Activated CD4-positive, alpha-beta memory T cell treated with anti-CD3 and anti-CD28 coated beads, Interleukin-2, amount 10 ng/mL, durations not matched to agents 7 days and 5 days (primary cell): ENCODE data around the gene LYG2. TPM values are rescaled to one million over a fixed set of nuclear protein-coding genes. Genes with fewer than 3 reads are reported as not detected.
"Not testable (repeated sequence)": the region's sequence is repeated elsewhere in the genome, so short reads cannot be mapped to it uniquely, and the experiment has no call there.

ENCODE experiments used
- CTCF ChIA-PET: fragments of 350-600 bp; sonication (Branson Sonifier 250); formaldehyde crosslinking; loops from one replicate; lab custom pipeline; 2021; ENCODE audit warnings: antibody characterized with exemption, inconsistent platforms; lab: Charles Lee
- POLR2A ChIA-PET: fragments of 350-600 bp; sonication (Branson Sonifier 250); formaldehyde crosslinking; loops from one replicate; lab custom pipeline; 2021; ENCODE audit warnings: antibody characterized with exemption; lab: Charles Lee
- DNase-seq: peaks from one replicate; pipeline ENCODE4 v3.0.0-alpha.2; 2020
- H3K27ac Mint-ChIP-seq: one replicate; pipeline ENCODE4 v1.8.0; 2021; ENCODE audit warnings: mild to moderate bottlenecking, mixed read lengths
- H3K27me3 Mint-ChIP-seq: one replicate; pipeline ENCODE4 v1.8.0; 2021; ENCODE audit warnings: mixed read lengths
- H3K36me3 Mint-ChIP-seq: one replicate; pipeline ENCODE4 v1.8.0; 2021; ENCODE audit warnings: low read depth, mixed read lengths
- H3K4me1 Mint-ChIP-seq: one replicate; pipeline ENCODE4 v1.8.0; 2021; ENCODE audit warnings: mixed read lengths
- H3K4me3 Mint-ChIP-seq: one replicate; pipeline ENCODE4 v1.8.0; 2021; ENCODE audit warnings: mild to moderate bottlenecking, mixed read lengths
- H3K9me3 Mint-ChIP-seq: one replicate; pipeline ENCODE4 v1.8.0; 2021; ENCODE audit warnings: mixed read lengths
- total RNA-seq, 2 experiments: library from RNA; stranded (reverse); gene quantifications; one replicate each; pipeline ENCODE4 v1.2.3, GENCODE V29; 2021

The LYG2 gene
- not detected for total RNA-seq

GRCh38 chr2:99255491-99256318 lies at the start of gene LYG2:
Gene LYG2, minus strand, starts transcription at chr2:99255666. Its CDS starts 1,406 bp downstream, at chr2:99254260.
- Mint-ChIP-seq H3K4me3 (no peak within 1 kb of the TSS), H3K9me3 (no peaks in the 10 kb centered on the region), H3K36me3 (no peaks in the 10 kb centered on the region), H3K27ac (no peak within 1 kb of the TSS), H3K4me1 (no peaks in the 10 kb centered on the region), H3K27me3 (no peaks in the 10 kb centered on the region)
- ChIA-PET CTCF (no interaction called here), POLR2A (no interaction called here)
- no peak for DNase-seq

- CTCF ChIA-PET, POLR2A ChIA-PET, H3K4me3 Mint-ChIP-seq, DNase-seq, H3K4me1 Mint-ChIP-seq, H3K9me3 Mint-ChIP-seq, H3K27ac Mint-ChIP-seq, H3K27me3 Mint-ChIP-seq: not testable (repeated sequence)
- H3K36me3 Mint-ChIP-seq: peaks cover 11% of the 10 kb centered on the region
These were observed 45.6 kb upstream of the LYG2 start, which contains the start of gene LYG1 for GRCh38 chr2:99301097-99301496. Gene LYG1, minus strand, starts transcription at chr2:99301197. Its CDS starts 5,527 bp downstream, at chr2:99295670.

DNA sequence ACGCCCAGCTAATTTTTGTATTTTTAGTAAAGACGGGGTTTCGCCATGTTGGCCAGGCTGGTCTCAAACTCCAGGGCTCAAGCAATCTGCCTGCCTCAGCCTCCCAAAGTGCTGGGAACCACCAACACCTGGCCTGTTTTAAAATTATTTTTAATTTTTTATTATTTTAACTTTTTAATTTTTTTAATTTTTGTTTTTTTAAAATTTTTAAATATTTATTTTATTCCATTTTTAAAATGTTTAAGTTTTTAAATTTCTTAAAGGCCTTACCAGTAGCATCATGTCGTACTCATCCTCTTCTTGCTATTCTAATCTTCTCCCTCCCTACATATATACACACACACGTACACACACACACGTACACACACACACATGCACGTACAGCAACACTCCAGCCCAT lies 44.1 kb upstream of the LYG2 start:
- Mint-ChIP-seq H3K27ac (no peak overlapping the region), H3K4me3 (no peak overlapping the region), H3K36me3 (peaks cover 11% of the 10 kb centered on the region), H3K9me3 (no peaks in the 10 kb centered on the region), H3K27me3 (no peaks in the 10 kb centered on the region), H3K4me1 (no peaks in the 10 kb centered on the region)
- no peak for DNase-seq
- POLR2A ChIA-PET: no interaction called here
- CTCF ChIA-PET: no interaction called here

- Mint-ChIP-seq H3K27ac (no peak overlapping the region), H3K4me3 (no peak overlapping the region), H3K36me3 (peaks cover 4% of the 10 kb centered on the region), H3K27me3 (no peaks in the 10 kb centered on the region), H3K4me1 (no peaks in the 10 kb centered on the region), H3K9me3 (no peaks in the 10 kb centered on the region)
- no peak for DNase-seq
- ChIA-PET POLR2A (no interaction called here), CTCF (no interaction called here)
These were observed 42.5 kb upstream of the LYG2 start for GRCh38 chr2:99297994-99298393.

GRCh38 chr2:99285526-99285925 lies 30.1 kb upstream of the LYG2 start:
- DNase-seq: no peak
- Mint-ChIP-seq H3K9me3 (peaks cover 3% of the 10 kb centered on the region), H3K4me1 (no peaks in the 10 kb centered on the region), H3K4me3 (no peak overlapping the region), H3K36me3 (peaks cover 4% of the 10 kb centered on the region), H3K27ac (no peak overlapping the region), H3K27me3 (no peaks in the 10 kb centered on the region)
- CTCF ChIA-PET: no interaction called here
- POLR2A ChIA-PET: no interaction called here

- Mint-ChIP-seq H3K4me1 (no peaks in the 10 kb centered on the region), H3K36me3 (peaks cover 17% of the 10 kb centered on the region), H3K9me3 (peaks cover 11% of the 10 kb centered on the region), H3K27me3 (no peaks in the 10 kb centered on the region), H3K4me3 (no peak overlapping the region), H3K27ac (no peak overlapping the region)
- DNase-seq: no peak
- POLR2A ChIA-PET: no interaction called here
- CTCF ChIA-PET: no interaction called here
These were observed 24.7 kb upstream of the LYG2 start for GRCh38 chr2:99279969-99280695.

DNA sequence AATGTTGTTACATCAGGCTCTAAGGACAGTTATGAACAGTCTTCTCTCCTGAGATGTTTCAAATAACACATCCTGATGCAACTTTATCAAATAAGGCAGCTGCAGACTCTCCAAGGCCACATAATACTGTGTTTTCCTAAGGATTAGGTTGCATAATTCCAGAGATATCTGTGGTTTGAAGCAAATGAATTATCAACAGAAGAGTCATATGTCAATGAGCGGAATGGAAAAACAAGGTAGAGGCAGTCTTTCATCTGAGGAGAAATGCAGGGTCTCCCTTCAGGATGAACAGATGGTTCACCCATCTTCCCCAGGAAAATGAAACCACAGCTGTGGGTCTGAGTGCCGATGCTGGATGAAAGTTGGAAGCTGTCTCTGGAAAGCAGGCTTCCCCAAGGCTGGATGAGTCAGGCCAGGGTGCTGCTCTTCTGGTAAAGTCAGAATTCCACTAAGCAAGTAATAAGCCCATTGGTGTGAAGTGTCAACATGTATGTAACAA lies 23.4 kb upstream of the LYG2 start:
- Mint-ChIP-seq H3K27ac (no peak overlapping the region), H3K4me3 (no peak overlapping the region), H3K4me1 (no peaks in the 10 kb centered on the region), H3K36me3 (peaks cover 17% of the 10 kb centered on the region), H3K27me3 (no peaks in the 10 kb centered on the region), H3K9me3 (peaks cover 11% of the 10 kb centered on the region)
- DNase-seq: no peak
- CTCF ChIA-PET: no interaction called here
- POLR2A ChIA-PET: no interaction called here

DNA sequence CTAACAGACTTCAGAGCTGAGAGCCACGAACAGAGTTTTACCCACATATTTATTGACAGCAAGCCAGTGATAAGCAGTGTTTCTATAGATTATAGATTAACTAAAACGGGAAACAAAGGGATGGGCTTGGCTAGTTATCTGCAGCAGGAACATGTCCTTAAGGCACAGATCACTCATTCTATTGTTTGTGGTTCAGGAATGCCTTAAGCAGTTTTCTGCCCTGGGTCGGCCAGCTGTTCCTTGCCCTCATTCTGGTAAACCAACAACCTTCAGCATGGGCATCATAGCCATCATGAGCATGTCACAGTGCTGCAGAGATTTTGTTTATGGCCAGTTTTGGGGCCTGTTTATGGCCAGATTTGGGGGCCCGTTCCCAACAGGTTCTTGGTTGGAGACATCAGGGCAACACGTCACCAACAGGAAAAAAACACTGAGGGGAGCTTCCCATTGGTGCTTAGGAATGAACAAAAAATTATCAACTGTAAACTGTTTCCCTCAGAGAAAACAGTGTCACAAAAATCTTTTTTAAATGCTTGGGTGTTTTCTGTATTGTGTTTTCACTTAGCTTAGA lies 22.8 kb upstream of the LYG2 start:
- DNase-seq, POLR2A ChIA-PET, H3K4me3 Mint-ChIP-seq, H3K27me3 Mint-ChIP-seq, H3K4me1 Mint-ChIP-seq, CTCF ChIA-PET, H3K27ac Mint-ChIP-seq: not testable (repeated sequence)
- Mint-ChIP-seq H3K36me3 (peaks cover 17% of the 10 kb centered on the region), H3K9me3 (peaks cover 11% of the 10 kb centered on the region)

- DNase-seq: no peak
- no peak overlapping the region for H3K27ac Mint-ChIP-seq
- ChIA-PET POLR2A (no interaction called here), CTCF (interaction anchor here (0.6 kb wide), 1 partner anchor 183 kb away, joined by 3 read pairs; no protein-coding TSS in a partner anchor)
- no peaks in the 10 kb centered on the region for H3K27me3 Mint-ChIP-seq
- peaks cover 14% of the 10 kb centered on the region for H3K36me3 Mint-ChIP-seq
- H3K4me3 Mint-ChIP-seq: no peak overlapping the region
- no peaks in the 10 kb centered on the region for H3K4me1 Mint-ChIP-seq
- peaks cover 20% of the 10 kb centered on the region for H3K9me3 Mint-ChIP-seq
These were observed 20.4 kb upstream of the LYG2 start for GRCh38 chr2:99275882-99276281.

DNA sequence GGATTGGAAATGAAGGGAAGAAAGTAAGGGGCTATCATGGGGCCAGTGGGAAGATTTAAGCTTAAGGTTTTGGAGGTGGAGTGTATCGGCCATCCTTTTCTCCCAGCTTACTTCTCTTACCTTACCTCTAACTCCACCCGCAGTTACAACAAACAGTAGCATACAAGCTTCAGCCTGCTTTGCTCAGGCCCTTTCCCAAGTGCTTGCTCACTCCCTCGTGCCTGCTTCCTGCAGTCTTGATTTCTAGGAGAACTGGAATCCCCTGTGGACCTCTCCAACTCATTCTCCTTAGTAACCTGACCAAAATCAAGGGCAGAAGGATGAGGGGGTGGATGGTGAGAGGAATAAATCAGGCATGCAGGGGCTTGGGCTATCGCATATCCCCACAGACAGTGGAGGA lies 5.8 kb upstream of the LYG2 start:
- Mint-ChIP-seq H3K9me3 (no peaks in the 10 kb centered on the region), H3K4me3 (no peak overlapping the region), H3K27ac (no peak overlapping the region), H3K27me3 (no peaks in the 10 kb centered on the region), H3K4me1 (no peaks in the 10 kb centered on the region), H3K36me3 (no peaks in the 10 kb centered on the region)
- ChIA-PET CTCF (no interaction called here), POLR2A (no interaction called here)
- DNase-seq: no peak

DNA sequence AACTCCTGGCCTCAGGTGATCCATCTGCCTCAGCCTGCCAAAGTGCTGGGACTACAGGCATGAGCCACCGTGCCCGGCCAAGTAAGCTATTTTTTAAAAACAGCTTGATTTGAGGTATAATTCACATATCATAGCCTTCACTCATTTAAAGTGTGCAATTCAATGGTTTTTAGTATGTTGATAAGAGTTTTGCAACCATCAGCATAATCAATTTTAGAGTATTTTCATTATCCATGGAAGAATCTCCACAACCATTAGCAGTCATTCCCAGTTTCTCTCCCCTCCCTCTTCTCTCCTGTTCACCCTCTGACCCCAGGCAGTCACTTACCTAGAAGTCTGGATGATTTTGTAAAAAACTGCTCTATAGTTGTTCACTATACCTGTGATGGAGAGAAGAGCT lies 4.7 kb upstream of the LYG2 start:
- CTCF ChIA-PET: no interaction called here

DNA sequence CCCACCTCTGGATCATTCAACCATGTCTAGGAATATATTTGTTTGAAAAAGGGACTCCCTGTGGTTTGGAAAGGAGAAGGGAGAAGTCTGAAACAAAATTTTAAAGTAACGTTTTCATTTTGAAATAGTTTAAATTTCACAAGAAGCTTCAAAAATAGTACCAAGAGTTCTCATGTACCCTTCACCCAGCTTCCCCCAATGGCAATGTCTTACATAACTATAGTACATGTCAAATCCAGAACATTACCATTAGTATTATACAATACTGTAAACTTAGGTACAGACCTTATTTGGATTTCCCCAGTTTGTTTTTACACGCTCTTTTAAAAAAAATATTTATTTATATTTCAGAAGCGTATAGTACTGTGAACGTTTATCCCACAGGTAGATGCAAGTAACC lies 4.0 kb upstream of the LYG2 start:
- Mint-ChIP-seq H3K4me1 (no peaks in the 10 kb centered on the region), H3K4me3 (no peak overlapping the region), H3K27me3 (no peaks in the 10 kb centered on the region), H3K9me3 (no peaks in the 10 kb centered on the region), H3K27ac (no peak overlapping the region), H3K36me3 (no peaks in the 10 kb centered on the region)
- POLR2A ChIA-PET: no interaction called here
- CTCF ChIA-PET: no interaction called here
- DNase-seq: no peak

More for the DNA sequence above, 4.7 kb upstream of the LYG2 start:
- no peak overlapping the region for H3K27ac Mint-ChIP-seq
- POLR2A ChIA-PET: no interaction called here
- H3K27me3 Mint-ChIP-seq: no peaks in the 10 kb centered on the region
- no peaks in the 10 kb centered on the region for H3K9me3 Mint-ChIP-seq
- H3K36me3 Mint-ChIP-seq: no peaks in the 10 kb centered on the region
- H3K4me1 Mint-ChIP-seq: no peaks in the 10 kb centered on the region
- H3K4me3 Mint-ChIP-seq: no peak overlapping the region
- DNase-seq: no peak

GRCh38 chr2:99256677-99257076 lies 1.2 kb upstream of the LYG2 start:
- Mint-ChIP-seq H3K27ac (no peak overlapping the region), H3K4me1 (no peaks in the 10 kb centered on the region), H3K4me3 (no peak overlapping the region), H3K9me3 (no peaks in the 10 kb centered on the region), H3K27me3 (no peaks in the 10 kb centered on the region), H3K36me3 (no peaks in the 10 kb centered on the region)
- no peak for DNase-seq
- ChIA-PET POLR2A (no interaction called here), CTCF (no interaction called here)
